RKO (cell line): ENCODE results near the gene TMEM91.

ENCODE experiments used
- DNase-seq: peaks from one replicate; pipeline ENCODE4 v3.0.0-alpha.2; 2016; ENCODE audit warnings: low spot score

TMEM91 gene

DNA sequence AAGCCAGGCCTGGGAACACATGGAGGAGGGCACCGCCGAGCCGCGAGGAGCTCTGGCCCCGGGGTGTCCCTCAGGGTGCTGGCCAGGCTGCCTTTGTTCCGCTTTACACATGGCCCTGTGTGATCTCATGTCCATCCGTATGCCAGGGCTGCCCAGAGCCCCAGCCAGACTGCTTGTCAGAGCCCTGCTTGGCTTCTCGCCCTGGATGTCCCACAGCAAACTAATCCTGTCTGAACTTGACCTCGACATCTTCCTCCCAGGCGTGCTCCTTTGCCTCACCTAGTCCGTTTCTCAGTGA lies 35.6 kb downstream of the TMEM91 start:
- no peak for DNase-seq

DNA sequence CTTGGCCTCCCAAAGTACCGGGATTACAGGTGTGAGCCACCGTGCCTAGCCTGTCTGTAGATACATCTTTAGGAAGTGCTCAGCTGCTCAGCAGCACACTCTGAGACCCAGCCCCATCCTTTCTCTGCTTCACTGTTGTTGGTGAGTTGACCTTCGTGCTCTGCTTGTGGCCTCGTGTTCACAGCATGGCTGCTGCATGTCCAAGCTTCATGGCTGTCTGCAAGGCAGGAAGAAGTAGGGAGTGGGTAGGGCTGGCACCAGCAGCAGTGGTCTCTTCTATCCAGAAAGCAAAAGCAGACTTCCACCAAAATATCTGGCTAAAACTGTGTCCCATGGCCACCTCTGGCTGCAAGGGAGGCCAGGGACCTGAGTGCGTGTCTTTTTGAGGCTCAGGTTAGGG lies 36.6 kb downstream of the TMEM91 start:
- no peak for DNase-seq

DNA sequence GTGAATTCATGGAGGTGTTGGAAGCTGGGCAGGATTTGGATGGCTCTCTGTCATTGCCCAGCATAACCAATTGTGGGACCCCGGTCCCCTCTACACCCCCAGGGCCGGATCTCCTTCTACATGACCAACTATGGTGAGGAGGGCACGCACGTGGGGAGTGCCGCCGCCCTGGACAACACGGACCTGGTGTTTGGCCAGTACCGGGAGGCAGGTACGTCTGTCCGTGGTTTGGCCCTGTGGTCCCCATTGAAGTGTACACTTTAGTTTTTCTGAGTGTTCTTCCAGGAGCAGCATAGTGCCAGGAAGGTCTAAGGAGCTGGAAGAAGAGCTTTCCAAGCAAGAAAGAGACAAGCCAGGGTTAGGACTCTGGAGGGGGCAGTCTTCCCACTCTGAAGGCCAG lies 37.6 kb downstream of the TMEM91 start:
- DNase-seq: no peak

DNA sequence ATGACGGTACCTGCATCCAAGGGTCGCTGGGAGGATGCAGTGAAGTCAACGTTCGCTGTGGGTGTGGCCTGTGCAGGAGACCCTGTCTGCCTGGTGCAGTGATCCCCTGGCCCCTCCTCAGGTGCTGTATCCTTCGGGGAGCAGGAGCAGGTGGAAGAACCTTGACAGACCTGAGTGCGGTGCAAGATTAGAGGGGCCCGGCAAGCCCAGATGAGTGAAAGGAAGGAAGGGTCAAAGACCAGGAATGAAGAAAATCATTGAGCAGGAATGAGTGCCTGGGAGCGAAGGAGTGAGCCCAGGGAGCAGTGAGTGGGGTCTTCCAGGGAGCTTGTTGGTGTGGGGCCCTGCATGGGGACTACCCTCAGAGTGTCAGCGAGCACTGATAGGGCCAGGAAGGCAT lies 38.1 kb downstream of the TMEM91 start:
- no peak for DNase-seq

DNA sequence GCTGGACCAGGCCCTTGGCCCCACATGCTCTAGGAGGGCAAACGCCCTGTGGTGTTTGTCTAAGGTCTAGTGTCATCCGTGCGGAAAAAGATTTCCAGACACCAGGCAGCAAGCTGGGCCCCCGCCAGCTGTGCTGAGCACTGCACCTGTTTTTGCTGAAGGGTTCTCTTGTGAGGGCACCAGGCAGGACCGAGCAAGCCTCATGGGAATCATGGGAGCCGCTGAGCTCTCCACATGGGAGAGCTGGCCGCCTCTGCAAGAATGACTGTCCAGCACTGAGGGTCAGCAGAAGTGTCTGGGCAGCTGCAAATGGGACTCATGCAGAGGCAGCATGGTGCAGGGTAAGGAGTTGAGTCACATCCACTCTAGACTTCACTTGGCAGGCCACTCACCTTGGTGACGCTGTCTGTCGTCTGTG lies 38.8 kb downstream of the TMEM91 start:
- no peak for DNase-seq

DNA sequence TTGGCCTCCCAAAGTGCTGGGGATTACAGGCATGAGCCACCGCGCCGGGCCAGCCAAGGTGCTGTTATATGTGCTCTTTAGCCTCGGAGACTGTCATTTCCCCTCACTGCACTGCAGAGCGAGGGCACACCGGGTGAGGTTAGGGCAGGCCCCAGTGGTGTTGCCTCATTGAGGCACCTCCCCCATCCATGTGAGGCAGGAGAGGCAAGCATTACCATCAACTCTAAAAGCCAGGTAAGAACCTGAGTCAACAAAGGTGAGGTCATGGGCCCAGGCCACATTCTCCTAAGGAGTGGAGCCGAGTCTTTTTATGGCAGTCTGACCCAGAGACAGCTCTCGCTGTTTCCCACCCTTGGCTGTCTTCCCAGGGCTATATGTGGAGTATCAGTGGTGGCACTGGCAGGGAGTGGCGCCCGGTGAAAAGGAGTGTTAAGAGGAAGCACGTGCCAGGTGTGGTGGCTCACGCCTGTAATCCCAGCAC lies 39.9 kb downstream of the TMEM91 start:
- DNase-seq: no peak

DNA sequence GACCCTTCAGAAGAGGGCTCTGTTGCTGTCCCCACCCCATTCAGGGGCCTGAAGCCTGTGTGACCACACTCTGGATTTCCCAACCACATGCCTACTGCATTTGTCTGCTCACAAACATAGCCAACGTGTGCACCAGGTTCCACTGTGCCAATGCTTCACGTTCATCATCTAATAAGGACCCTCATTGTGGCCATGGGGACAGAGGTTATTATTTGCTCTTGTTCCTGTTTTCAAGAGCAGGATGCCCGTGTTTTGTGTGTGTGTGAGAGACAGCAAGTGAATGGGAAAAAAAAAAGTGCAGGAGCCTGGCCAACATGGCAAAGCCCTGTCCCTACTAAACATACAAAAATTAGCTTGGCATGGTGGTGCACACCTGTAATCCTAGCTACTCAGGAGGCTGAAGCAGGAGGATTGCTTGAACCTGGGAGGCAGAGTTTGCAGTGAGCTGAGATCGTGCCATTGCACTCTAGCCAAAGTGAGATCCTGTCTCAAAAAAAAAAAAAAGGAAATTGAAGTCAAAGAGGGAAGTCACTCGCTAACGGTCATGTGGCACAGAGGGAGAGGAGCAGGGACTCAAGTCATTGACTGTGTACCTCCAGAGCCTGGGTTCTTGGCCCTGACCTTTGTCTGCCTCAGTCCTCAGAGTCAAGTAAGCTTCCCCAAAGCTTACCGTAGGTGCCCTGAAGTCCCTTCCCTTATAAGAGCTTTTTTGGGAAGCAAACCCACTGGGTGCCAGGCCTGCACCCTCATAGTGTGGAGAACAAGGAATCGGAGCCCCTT lies 44.0 kb downstream of the TMEM91 start:
- DNase-seq: no peak

DNA sequence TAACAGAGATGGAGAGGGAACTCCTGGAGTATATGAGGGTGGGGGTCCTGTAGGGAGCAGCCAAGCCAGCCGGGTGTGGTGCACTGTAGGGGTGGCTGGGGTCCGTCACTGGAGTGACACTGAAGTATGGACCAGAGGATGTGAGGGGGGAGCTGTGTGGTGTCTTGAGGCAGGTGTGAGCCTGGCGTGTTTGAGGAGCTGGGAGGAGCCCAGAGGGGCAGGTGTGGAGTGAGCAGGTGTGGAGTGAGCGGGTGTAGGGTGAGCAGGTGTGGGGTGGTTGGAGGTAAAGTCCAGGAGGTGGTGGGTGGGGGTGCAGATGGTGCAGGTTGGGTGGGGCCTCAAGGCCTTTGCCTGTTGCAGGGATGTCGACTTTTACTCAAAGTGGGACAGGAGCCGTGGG lies 45.0 kb downstream of the TMEM91 start:
- DNase-seq: no peak

DNA sequence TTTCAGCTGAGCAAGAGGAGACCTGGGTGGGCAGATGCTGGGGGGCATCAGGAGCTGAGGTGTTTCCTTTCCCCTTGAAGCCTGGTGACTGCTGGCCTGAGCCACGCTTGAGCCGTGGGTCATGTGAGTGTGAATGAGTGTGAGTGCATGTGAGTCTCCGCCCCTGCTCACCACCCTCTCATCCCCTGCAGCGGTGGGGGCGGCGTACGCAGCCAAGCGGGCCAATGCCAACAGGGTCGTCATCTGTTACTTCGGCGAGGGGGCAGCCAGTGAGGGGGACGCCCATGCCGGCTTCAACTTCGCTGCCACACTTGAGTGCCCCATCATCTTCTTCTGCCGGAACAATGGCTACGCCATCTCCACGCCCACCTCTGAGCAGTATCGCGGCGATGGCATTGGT lies 45.6 kb downstream of the TMEM91 start:
- no peak for DNase-seq

DNA sequence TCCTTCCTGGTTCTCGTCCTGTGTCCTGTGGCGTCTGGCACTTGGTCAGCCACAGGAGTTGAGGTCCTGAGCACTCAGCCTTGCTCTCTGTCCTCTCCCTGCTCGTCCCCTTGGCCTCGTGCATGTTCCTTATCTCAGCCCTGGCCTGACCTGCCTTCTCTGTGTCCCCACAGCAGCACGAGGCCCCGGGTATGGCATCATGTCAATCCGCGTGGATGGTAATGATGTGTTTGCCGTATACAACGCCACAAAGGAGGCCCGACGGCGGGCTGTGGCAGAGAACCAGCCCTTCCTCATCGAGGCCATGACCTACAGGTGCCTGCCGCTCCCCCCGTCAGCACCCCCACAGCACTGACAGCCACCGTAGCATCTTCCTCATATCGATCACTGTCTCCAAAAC lies 46.1 kb downstream of the TMEM91 start:
- no peak for DNase-seq

DNA sequence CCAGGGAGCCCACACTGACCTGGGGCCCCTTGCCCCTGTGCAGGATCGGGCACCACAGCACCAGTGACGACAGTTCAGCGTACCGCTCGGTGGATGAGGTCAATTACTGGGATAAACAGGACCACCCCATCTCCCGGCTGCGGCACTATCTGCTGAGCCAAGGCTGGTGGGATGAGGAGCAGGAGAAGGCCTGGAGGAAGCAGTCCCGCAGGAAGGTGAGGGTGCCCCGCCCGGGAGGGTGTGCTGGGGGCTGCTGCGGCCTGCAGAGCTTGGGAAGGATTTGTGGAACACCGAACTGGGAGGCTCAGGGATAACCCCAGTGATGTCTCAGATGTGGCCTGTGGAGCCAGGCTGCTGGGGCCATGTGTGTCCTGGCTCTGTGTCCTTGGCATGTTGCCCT lies 46.6 kb downstream of the TMEM91 start:
- no peak for DNase-seq

DNA sequence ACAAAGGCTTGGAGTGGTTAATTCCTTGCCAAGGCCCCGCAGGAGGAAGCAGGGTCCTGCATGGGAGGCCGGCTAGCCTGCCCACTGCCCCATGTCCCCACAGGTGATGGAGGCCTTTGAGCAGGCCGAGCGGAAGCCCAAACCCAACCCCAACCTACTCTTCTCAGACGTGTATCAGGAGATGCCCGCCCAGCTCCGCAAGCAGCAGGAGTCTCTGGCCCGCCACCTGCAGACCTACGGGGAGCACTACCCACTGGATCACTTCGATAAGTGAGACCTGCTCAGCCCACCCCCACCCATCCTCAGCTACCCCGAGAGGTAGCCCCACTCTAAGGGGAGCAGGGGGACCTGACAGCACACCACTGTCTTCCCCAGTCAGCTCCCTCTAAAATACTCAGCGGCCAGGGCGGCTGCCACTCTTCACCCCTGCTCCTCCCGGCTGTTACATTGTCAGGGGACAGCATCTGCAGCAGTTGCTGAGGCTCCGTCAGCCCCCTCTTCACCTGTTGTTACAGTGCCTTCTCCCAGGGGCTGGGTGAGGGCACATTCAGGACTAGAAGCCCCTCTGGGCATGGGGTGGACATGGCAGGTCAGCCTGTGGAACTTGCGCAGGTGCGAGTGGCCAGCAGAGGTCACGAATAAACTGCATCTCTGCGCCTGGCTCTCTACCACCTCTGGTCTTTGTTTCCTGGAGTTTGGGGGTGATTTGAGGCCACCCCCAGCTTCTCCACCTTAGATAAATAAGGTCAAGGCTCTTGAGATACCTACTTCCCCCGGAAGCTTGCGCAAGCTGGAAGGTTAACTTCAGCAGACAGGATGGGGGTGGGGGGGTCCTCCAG lies 48.2 kb downstream of the TMEM91 start:
- no peak for DNase-seq

DNA sequence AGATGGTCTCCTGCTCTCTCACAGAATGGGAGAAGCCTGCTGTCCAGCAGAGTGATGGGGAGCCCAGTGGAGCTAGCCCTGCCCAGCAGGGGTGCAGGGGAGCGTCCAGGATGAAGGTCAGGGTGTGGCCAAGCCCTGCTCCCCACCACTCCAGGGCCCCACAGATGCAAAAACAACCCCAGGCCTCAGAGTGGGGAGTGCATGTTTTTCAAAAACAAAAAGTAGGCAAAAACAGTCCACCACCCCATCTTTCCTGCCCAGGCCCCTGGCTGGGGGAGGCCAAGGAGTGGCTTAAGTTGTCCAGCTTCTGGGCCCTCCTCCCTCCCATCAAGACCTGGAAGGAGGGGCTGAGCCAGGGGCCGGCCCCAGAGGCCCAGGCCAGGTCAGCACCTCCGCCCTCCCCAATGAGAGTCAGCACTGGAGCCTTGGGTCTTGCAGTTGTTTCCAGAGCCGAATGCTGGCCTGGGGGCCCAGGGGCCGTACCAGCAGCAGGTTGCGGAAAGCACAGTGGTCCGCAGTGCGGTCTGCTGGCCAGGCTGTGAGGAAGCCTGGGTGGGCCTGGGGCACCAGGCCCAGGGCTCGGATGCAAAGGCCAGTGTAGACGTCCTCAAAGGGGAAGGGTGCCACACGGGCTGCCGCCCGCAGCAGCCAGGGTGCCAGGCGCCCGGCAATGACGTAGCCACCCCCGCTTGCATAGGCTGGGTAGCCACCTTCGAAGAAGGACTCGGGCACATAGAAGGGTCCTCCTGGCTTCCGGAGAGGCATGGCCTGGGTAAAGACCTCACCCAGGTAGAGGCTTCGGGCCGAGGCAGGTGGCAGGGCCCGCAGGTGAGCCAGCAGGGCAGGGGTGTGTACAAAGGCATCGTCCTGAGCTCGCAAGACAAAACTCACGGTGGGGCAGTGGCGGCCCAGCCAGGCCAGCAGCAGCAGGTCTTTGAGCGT lies 49.1 kb downstream of the TMEM91 start:
- DNase-seq: no peak

DNA sequence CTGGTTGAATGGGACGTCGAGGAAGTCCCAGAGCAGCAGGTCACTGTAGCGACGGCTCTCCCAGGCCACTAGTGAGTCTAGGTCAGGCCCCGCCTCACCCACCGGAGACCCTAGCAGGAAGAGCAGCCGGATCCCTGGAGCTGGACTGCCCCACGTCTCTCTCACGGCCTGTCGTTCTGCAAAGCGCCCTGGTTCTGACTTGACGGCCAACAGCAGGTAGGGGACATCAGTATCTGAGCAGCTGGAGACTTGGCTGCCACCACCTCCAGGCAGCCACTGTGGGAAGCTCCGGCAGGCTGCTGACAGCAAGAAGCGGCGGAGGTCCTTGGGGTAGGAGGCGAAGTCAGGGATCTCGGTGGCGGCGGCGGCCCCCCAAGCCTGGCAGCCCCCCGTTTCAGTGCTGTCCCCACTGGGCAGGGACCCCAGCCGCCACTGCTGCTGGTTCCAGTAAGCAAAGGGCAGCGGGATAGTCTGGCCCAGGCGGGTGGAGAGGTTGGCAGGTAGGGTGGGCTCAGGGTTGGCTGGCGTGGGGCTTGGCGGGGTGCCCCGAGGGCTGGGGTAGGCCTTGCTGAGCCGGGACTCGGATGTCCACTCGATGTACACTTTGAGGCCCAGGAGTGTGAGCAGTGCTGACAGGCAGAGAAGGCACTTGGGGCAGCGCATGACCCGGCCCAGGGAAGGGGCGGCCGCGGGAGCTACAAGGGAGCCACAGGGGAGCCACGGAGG lies 49.9 kb downstream of the TMEM91 start:
- no peak for DNase-seq

DNA sequence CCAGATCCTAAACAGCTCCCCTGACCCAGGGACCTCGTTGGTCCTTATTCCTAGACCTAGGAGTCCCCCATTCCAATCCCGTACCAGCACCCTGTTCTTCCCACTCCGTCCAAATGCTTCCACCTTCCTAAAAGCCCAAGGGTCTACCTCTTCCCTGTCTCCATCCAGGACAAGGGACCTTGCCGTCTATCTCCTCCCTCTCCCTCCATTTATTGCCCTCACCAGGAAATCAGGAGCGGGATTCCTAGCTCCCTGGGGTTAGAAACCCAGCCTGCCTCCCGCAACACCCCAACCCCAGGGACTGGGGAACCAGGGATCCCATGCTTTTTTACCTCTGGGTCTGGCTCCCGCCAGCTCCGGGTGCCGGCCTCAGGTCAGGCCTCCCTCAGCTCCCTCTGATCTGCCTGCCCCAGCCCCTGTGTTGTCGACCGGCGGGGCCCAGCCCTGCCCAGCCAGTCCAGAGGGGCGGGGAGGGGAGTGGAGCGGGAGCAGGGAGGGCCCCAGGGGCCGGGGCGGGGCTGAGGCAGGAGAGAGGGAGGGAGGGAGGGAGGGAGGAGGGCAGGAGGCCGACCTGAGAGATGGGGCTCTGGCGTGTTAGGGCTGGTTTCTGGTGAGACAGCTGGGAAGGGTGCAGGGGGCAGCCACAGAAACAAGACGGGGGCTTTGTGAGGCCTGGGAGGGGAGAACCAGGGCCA lies 50.8 kb downstream of the TMEM91 start, which contains the start of gene B3GNT8:
TSS of gene B3GNT8 (minus strand) at position 423 of the 695 bp plus-strand sequence. CDS start 596 bp downstream, outside the sequence.
- DNase-seq: no peak

DNA sequence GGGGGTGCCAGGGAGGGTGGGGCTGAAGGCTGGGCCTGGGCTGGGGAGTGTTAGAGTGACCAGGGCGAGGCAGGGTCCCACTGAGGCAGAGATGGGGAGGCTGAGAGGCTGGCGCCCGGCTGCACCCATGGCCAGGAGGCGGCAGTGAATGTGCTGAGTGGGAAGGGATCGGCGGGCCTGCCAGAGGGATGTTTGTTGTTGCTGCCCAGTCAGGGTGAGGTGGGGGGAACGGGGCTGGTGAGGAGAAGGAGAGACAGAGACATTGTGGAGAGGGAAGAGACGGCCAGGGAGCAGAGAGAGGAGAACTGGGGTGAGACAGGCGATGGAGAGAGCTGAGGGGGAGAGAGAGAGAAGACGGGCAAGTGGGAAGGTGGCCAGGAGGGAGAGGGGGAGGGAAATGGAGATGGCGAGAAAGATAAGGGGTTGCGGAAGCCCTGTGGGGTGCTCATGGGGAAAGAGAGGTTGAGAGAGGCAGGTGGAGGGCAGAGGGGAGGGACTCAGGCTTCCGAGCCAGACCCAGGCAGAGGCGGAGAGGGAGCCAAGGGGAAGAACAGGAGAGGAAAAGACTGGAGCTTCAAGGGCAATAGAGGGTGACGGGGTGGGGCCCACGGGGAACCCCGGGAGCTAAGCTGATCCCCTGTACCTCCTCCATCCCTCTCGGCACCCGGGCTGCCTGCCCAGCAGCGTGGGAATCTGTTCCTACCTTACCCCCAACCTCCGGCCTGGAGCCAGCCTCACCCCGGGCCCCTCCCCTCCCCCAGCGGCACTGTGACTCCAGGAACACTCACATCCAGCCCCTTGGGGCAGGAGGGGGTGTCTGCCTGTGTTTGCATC lies 51.5 kb downstream of the TMEM91 start:
- no peak for DNase-seq

DNA sequence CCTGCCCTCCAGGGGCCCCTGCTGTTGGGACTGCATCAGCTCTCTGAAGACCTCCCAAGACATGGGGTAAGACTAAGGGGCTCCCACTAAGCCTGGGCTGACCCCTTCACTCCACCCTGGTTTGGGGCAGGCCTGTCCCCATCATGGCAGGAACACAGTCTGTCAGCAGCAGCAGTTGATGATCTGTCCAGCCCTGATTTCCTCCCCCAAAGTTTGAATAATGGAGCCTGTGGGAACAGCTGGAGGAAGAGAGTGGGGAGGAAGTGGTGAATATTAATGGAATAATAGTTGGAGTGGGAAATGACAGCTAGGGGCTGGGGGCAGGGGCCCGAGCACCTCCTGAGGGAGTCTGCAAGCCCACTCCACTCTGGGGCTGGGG lies 52.1 kb downstream of the TMEM91 start:
- DNase-seq: no peak

DNA sequence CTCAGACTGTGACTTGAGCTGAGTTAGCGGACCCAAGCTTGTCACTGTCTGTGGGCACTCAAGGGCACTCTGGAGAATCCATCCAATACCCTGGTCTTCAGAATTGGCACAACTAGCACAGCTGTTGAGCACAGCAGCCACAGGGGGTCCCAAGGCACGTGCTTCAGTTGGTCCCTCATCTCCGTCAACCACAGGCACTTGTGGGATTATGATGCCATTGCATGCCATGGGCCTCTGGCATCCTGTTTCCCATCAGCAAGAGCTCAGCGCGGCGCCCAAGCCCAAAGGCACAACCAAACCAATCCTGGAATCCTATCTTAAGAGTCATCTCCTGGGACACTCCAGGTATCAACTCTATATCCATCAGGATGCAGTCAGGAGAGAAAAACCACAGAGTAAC lies 54.6 kb downstream of the TMEM91 start:
- DNase-seq: no peak

DNA sequence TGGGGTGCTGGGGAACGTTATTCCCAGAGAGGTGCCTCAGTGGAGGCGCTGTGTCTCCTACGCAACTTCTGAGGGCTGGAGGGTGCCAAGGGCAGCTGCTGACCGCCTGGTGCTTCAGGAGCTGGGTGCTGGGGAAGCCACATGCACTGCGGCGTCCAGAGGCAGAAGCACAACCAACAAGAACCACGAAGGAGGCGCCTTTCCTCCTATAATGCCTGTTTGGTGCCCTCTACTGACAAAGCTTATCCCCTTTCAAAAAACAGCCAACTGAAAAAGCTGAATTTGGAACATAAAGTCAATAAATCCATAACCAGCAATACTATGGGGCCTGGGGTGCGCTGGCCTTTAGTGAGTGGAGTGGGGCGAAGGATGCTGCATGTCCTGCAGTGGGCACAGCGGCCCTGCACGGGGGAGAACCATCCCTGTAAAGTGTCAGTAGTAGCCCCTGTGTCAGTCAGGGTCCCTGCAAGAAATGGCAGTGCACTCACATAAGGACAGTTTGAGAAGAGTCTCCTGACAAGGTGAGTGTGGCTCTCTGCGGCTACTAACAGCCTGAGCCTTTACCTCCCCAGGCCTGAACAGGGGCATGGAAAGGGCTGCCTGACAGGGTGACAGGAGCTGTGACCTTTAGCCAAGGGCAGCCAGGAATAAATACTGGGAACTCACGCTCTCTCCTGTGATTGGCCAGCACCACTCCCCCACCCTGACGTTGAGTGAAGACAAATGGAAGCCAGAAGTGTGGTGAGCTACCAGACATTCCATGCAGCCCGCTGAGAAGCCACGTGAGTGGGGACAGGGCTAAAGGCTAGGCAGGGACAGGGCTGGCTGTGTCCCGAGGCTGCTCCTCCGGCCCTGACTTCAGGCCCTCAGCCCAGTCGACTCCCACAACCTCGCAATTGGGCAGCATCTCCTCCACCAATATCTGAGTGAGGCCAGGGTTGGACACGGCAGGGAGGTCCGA lies 55.4 kb downstream of the TMEM91 start:
- DNase-seq: no peak
